ENCODE results near the gene KRT2.

DNA sequence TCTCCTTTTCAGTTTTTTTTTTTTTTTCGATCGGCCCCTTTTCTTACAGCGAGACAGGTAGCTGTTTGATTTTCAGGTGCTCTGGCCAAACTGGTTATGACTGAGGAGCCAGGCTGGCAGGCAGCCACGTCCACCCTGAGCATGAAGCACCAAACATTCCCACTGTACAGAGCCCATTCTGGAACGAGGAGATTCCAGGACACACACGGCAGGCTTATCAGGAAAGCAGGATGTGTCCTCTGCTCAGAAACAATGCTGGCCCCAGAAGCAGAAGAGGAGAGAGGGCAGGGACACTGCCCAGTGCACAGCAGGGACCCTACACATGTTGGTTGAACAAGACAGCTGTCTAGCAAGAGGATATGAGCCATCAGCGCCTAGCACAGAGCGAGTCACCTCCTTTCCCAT lies 3.7 kb upstream of the KRT2 start:
- TF ChIP-seq, protein P1, sequence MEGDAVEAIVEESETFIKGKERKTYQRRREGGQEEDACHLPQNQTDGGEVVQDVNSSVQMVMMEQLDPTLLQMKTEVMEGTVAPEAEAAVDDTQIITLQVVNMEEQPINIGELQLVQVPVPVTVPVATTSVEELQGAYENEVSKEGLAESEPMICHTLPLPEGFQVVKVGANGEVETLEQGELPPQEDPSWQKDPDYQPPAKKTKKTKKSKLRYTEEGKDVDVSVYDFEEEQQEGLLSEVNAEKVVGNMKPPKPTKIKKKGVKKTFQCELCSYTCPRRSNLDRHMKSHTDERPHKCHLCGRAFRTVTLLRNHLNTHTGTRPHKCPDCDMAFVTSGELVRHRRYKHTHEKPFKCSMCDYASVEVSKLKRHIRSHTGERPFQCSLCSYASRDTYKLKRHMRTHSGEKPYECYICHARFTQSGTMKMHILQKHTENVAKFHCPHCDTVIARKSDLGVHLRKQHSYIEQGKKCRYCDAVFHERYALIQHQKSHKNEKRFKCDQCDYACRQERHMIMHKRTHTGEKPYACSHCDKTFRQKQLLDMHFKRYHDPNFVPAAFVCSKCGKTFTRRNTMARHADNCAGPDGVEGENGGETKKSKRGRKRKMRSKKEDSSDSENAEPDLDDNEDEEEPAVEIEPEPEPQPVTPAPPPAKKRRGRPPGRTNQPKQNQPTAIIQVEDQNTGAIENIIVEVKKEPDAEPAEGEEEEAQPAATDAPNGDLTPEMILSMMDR (IDR thresholded peaks at IDR 0.05): no peak
- TF ChIP-seq POLR2A (IDR thresholded peaks at IDR 0.05): no peak

All from body of pancreas (tissue), 4 donors.